ENCODE measurements around the gene KIN. TPM values are rescaled to one million over a fixed set of nuclear protein-coding genes. Genes with fewer than 3 reads are reported as not detected.
"Not testable (repeated sequence)": the region's sequence is repeated elsewhere in the genome, so short reads cannot be mapped to it uniquely, and the experiment has no call there.

KIN gene
- total RNA-seq, 1 donor from 2014 or later: 13.7 TPM

DNA sequence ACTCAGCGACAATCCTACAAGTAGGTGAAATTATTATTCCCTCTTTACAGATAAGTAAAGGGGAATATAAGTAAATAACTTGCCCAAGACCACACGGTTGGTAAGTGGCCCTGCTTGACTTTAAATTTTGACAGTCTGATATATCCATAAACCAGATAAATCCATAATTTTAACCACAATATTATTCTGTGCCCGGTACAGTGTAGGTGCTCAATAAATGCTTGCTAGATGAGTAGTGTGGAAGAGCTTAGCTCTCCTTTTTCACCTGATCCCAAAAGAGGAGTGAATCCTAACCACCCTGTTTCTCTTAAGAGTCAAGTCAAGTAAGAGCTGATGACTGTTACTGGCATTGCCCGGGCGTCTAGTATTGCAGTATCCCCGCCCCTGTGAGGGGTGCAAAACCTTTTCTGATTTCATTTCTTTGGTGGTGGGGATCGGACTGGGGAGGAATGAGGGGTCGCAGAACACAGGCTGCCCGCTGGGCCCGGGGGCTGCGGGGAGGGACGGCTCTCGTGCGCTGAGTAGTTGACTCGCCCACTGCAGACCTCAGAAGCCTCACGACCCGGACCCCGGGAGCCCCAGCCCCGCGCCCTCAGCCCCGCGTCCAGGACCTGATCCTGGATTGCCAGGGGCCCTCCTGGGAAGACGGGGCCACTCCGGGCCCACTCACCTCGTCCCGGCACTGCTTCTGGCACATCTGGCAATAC is 490 bp downstream of the KIN start:
- Histone ChIP-seq H3K9me3 (no peaks in the 10 kb centered on the region), H3K4me1 (peaks cover 40% of the 10 kb centered on the region), H3K36me3 (peaks cover 6% of the 10 kb centered on the region), H3K4me3 (peak overlapping the region; percentile 97), H3K27ac (peak overlapping the region; percentile 89), H3K27me3 (ENCODE audit: low read depth) (no peaks in the 10 kb centered on the region)
- DNase-seq (no peak), ATAC-seq (peak; percentile 29 to 31)
- intact Hi-C loops (cut with DNase I): no loop called here
- TF ChIP-seq, protein P1, sequence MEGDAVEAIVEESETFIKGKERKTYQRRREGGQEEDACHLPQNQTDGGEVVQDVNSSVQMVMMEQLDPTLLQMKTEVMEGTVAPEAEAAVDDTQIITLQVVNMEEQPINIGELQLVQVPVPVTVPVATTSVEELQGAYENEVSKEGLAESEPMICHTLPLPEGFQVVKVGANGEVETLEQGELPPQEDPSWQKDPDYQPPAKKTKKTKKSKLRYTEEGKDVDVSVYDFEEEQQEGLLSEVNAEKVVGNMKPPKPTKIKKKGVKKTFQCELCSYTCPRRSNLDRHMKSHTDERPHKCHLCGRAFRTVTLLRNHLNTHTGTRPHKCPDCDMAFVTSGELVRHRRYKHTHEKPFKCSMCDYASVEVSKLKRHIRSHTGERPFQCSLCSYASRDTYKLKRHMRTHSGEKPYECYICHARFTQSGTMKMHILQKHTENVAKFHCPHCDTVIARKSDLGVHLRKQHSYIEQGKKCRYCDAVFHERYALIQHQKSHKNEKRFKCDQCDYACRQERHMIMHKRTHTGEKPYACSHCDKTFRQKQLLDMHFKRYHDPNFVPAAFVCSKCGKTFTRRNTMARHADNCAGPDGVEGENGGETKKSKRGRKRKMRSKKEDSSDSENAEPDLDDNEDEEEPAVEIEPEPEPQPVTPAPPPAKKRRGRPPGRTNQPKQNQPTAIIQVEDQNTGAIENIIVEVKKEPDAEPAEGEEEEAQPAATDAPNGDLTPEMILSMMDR (IDR thresholded peaks at IDR 0.05): no peak

- DNase-seq (no peak), ATAC-seq (no peak)
- TF ChIP-seq, protein P1 (IDR thresholded peaks at IDR 0.05): no peak
- Histone ChIP-seq H3K36me3 (peaks cover 5% of the 10 kb centered on the region), H3K9me3 (no peaks in the 10 kb centered on the region), H3K27me3 (ENCODE audit: low read depth) (no peaks in the 10 kb centered on the region), H3K4me3 (peak overlapping the region; percentile 97), H3K4me1 (peaks cover 37% of the 10 kb centered on the region), H3K27ac (no peak overlapping the region)
- intact Hi-C loops (cut with DNase I): no loop called here
These were observed 1.4 kb downstream of the KIN start for GRCh38 chr10:7786430-7786829.

DNA sequence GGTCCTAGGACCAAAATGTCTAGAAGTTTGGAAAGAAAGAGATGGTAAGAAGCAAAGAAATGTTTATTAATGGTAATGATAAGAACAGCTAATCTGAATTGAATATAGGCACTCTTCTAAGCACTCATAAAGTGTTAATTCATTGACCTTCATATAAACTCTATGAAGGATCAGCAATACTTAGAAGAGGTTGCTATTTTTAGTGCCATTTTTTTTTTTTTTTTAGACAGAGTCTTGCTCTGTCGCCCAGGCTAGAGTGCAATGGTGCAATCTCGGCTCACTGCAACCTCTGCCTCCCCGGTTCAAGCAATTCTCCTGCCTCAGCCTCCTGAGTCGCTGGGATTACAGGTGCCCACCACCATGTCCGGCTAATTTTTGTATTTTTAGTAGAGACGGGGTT is 5.6 kb downstream of the KIN start:
- H3K36me3 ChIP-seq: peaks cover 41% of the 10 kb centered on the region
- H3K9me3 ChIP-seq; DNase-seq; intact Hi-C loops (cut with DNase I); ATAC-seq; H3K27ac ChIP-seq; H3K27me3 ChIP-seq (ENCODE audit: low read depth); H3K4me3 ChIP-seq: not testable (repeated sequence)
- peaks cover 14% of the 10 kb centered on the region for H3K4me1 ChIP-seq

GRCh38 chr10:7776777-7777176 is 11.0 kb downstream of the KIN start:
- Histone ChIP-seq H3K9me3 (no peaks in the 10 kb centered on the region), H3K36me3 (peaks cover 93% of the 10 kb centered on the region), H3K27ac (no peak overlapping the region), H3K4me3 (no peak overlapping the region), H3K27me3 (ENCODE audit: low read depth) (no peaks in the 10 kb centered on the region), H3K4me1 (peaks cover 8% of the 10 kb centered on the region)
- ATAC-seq: no peak
- DNase-seq: no peak
- TF ChIP-seq, protein P1 (IDR thresholded peaks at IDR 0.05): no peak
- intact Hi-C loops (cut with DNase I): no loop called here

- ATAC-seq (peak; percentile 61 to 71), DNase-seq (peak; percentile 64)
- intact Hi-C loops (cut with DNase I): no loop called here
- Histone ChIP-seq H3K4me3 (no peak overlapping the region), H3K27ac (no peak overlapping the region), H3K9me3 (no peaks in the 10 kb centered on the region), H3K4me1 (peaks cover 8% of the 10 kb centered on the region), H3K27me3 (ENCODE audit: low read depth) (no peaks in the 10 kb centered on the region), H3K36me3 (peaks cover 96% of the 10 kb centered on the region)
- TF ChIP-seq, protein P1 (IDR thresholded peaks at IDR 0.05): no peak
These were observed 13.7 kb downstream of the KIN start for GRCh38 chr10:7773845-7774801.

Measured in lower lobe of right lung (tissue), 2 donors.